OCI-LY1 (cell line): ENCODE data around the gene CBARP.
A peak's percentile ranks its signal among the peaks of the same experiment; 100 is the strongest.

ENCODE experiments used
- H2AFZ ChIP-seq: fragments of 200-600 bp; sonication (generic), shearing (Covaris generic); 2 replicates; pipeline ENCODE4 v1.6.0; 2014; ENCODE audit warnings: antibody characterized with exemption, mild to moderate bottlenecking, low read length
- H3F3A ChIP-seq: fragments of 200-600 bp; sonication (generic), shearing (Covaris generic); 2 replicates; pipeline ENCODE4 v1.6.0; 2014; ENCODE audit warnings: mild to moderate bottlenecking, antibody characterized with exemption, low read length, moderate library complexity; ENCODE audit not compliant: insufficient read depth
- H3K27ac ChIP-seq: fragments of 200-600 bp; sonication (generic); 2 replicates; pipeline ENCODE4 v1.5.1; 2014; ENCODE audit warnings: low read length, mixed run types, mild to moderate bottlenecking, low read depth; ENCODE audit not compliant: poor library complexity, severe bottlenecking
- H3K27me3 ChIP-seq: fragments of 200-600 bp; sonication (generic); 2 replicates; pipeline ENCODE4 v1.6.0; 2014; ENCODE audit warnings: antibody characterized with exemption, mild to moderate bottlenecking, low read length, moderate library complexity; ENCODE audit not compliant: insufficient read depth
- H3K36me3 ChIP-seq: fragments of 200-600 bp; sonication (generic); 2 replicates; pipeline ENCODE4 v1.6.1; 2014; ENCODE audit warnings: mild to moderate bottlenecking, antibody characterized with exemption, low read length, moderate library complexity, mixed read lengths; ENCODE audit not compliant: insufficient read depth
- H3K4me1 ChIP-seq: fragments of 200-600 bp; sonication (generic); 2 replicates; pipeline ENCODE4 v1.5.1; 2014; ENCODE audit warnings: mild to moderate bottlenecking, low read length, moderate library complexity; ENCODE audit not compliant: insufficient read depth, severe bottlenecking
- H3K4me2 ChIP-seq: fragments of 200-600 bp; sonication (generic), shearing (Covaris generic); 2 replicates; pipeline ENCODE4 v1.6.1; 2014; ENCODE audit warnings: low read length
- H3K4me3 ChIP-seq: fragments of 200-600 bp; sonication (generic); 2 replicates; pipeline ENCODE4 v1.5.1; 2014; ENCODE audit warnings: low read length, low read depth, mild to moderate bottlenecking, mixed read lengths; ENCODE audit not compliant: poor library complexity, severe bottlenecking
- H3K79me2 ChIP-seq: fragments of 200-600 bp; shearing (Covaris generic); 2 replicates; pipeline ENCODE4 v1.6.1; 2016; ENCODE audit warnings: mixed run types, low read length, mixed read lengths; ENCODE audit not compliant: insufficient read depth
- H3K9ac ChIP-seq: fragments of 200-600 bp; sonication (generic), shearing (Covaris generic); 2 replicates; pipeline ENCODE4 v1.6.1; 2014; ENCODE audit warnings: mild to moderate bottlenecking, low read length, mixed read lengths
- H3K9me2 ChIP-seq: fragments of 200-600 bp; sonication (generic), shearing (Covaris generic); 2 replicates; pipeline ENCODE4 v1.6.1; 2014; ENCODE audit warnings: low read depth, mild to moderate bottlenecking, low read length, mixed read lengths
- H3K9me3 ChIP-seq: fragments of 200-600 bp; shearing (Covaris generic); 2 replicates; pipeline ENCODE4 v1.6.1; 2014; ENCODE audit warnings: low read length, mixed read lengths
- H4K20me1 ChIP-seq: fragments of 200-600 bp; sonication (generic), shearing (Covaris generic); 2 replicates; pipeline ENCODE4 v1.6.0; 2016; ENCODE audit warnings: mild to moderate bottlenecking, low read length; ENCODE audit not compliant: insufficient read depth
- CTCF ChIP-seq: fragments of 200-600 bp; sonication (generic), shearing (Covaris generic); IDR thresholded peaks from 2 replicates; pipeline ENCODE4 v1.5.1; 2017; ENCODE audit warnings: mild to moderate bottlenecking, antibody characterized with exemption, low read length, moderate library complexity, mixed read lengths
- EZH2 ChIP-seq: fragments of 200-600 bp; sonication (generic), shearing (Covaris generic); IDR thresholded peaks from 2 replicates; pipeline ENCODE4 v1.8.0; 2017; ENCODE audit warnings: borderline replicate concordance, mixed run types, mild to moderate bottlenecking, antibody characterized with exemption, low read length, moderate library complexity, mixed read lengths

The CBARP gene

GRCh38 chr19:1252821-1253513, 15.2 kb upstream of the CBARP start:
- Histone ChIP-seq H3K9ac (peak overlapping the region; percentile 91), H3K4me3 (peak overlapping the region; percentile 76), H4K20me1 (no peaks in the 10 kb centered on the region), H2AFZ (no peak overlapping the region), H3K79me2 (no peaks in the 10 kb centered on the region), H3F3A (no peaks in the 10 kb centered on the region), H3K9me2 (no peaks in the 10 kb centered on the region), H3K27ac (peak overlapping the region; percentile 95), H3K9me3 (no peaks in the 10 kb centered on the region), H3K4me2 (peak overlapping the region; percentile 85), H3K36me3 (peaks cover 48% of the 10 kb centered on the region), H3K4me1 (peaks cover 29% of the 10 kb centered on the region), H3K27me3 (no peaks in the 10 kb centered on the region)
- TF ChIP-seq EZH2 (no peak), CTCF (no peak)

GRCh38 chr19:1252221-1252820, 14.5 kb upstream of the CBARP start:
- Histone ChIP-seq H3K9me3 (no peaks in the 10 kb centered on the region), H4K20me1 (no peaks in the 10 kb centered on the region), H3K4me1 (peaks cover 22% of the 10 kb centered on the region), H3K27me3 (no peaks in the 10 kb centered on the region), H3K9me2 (no peaks in the 10 kb centered on the region), H3K27ac (peak overlapping the region; percentile 95), H3K9ac (peak overlapping the region; percentile 91), H3K36me3 (peaks cover 42% of the 10 kb centered on the region), H2AFZ (no peak overlapping the region), H3F3A (no peaks in the 10 kb centered on the region), H3K79me2 (no peaks in the 10 kb centered on the region), H3K4me3 (peak overlapping the region; percentile 76), H3K4me2 (peak overlapping the region; percentile 85)
- TF ChIP-seq CTCF (no peak), EZH2 (no peak)

GRCh38 chr19:1251330-1252220, 13.8 kb upstream of the CBARP start:
- H3K79me2 ChIP-seq, result no peaks in the 10 kb centered on the region
- peak overlapping the region; percentile 91 for H3K9ac ChIP-seq
- peak overlapping the region; percentile 85 for H3K4me2 ChIP-seq

More at GRCh38 chr19:1251330-1252220, 13.8 kb upstream of the CBARP start:
- no peaks in the 10 kb centered on the region for H4K20me1 ChIP-seq
- H3K9me2 ChIP-seq, result no peaks in the 10 kb centered on the region
- TF ChIP-seq CTCF, result no peak
- TF ChIP-seq EZH2, result no peak
- no peaks in the 10 kb centered on the region for H3K9me3 ChIP-seq
- H3K36me3 ChIP-seq, result peaks cover 36% of the 10 kb centered on the region
- H3F3A ChIP-seq, result no peaks in the 10 kb centered on the region
- no peaks in the 10 kb centered on the region for H3K27me3 ChIP-seq
- peaks cover 21% of the 10 kb centered on the region for H3K4me1 ChIP-seq
- peak overlapping the region; percentile 95 for H3K27ac ChIP-seq
- peak overlapping the region; percentile 76 for H3K4me3 ChIP-seq
- H2AFZ ChIP-seq, result no peak overlapping the region
